ENCODE results near the gene CCT7.

- TF ChIP-seq CTCF (conservative IDR thresholded peaks at IDR 0.05; ENCODE audit: low read depth in 2 of 2) (no peak), CREB1 (CRISPR knock-in tag; IDR thresholded peaks at IDR 0.05; ENCODE audit: low read depth) (no peak), EZH2 (IDR thresholded peaks at IDR 0.05; ENCODE audit: low read depth, unreplicated experiment) (no peak), EZH2phosphoT487 (IDR thresholded peaks at IDR 0.05; ENCODE audit: unreplicated experiment) (no peak), JUNB (IDR thresholded peaks at IDR 0.05; ENCODE audit: unreplicated experiment) (no peak), POLR2AphosphoS5 (IDR thresholded peaks at IDR 0.05; ENCODE audit: low read depth) (no peak), ZNF331 (CRISPR knock-in tag; IDR thresholded peaks at IDR 0.05; ENCODE audit: low read depth) (no peak), REST (IDR thresholded peaks at IDR 0.05; ENCODE audit: unreplicated experiment) (no peak), STAT1 (IDR thresholded peaks at IDR 0.05; ENCODE audit: unreplicated experiment) (no peak)
Measured at GRCh38 chr2:73255907-73256617, 22.0 kb downstream of the CCT7 start.
